H1 (cell line): ENCODE data around the gene SDSL. TPM values are rescaled to one million over a fixed set of nuclear protein-coding genes. Genes with fewer than 3 reads are reported as not detected.

Experiments used
- CTCF ChIA-PET: fragments of 300-600 bp; sonication (Branson Sonifier 250); formaldehyde crosslinking; loops from one replicate; lab custom pipeline; 2021; ENCODE audit not compliant: partially characterized antibody; lab: Charles Lee
- POLR2A ChIA-PET: fragments of 300-600 bp; sonication (Branson Sonifier 250); formaldehyde crosslinking; loops from one replicate; lab custom pipeline; 2021; ENCODE audit warnings: inconsistent platforms; ENCODE audit not compliant: partially characterized antibody; lab: Charles Lee
- DNase-seq, 2 experiments: peaks; one replicate each; pipeline versions ENCODE4 v3.0.0 to v3.0.0-alpha.2; 2010 to 2022; ENCODE audit warnings: low spot score in 2 of 2, low read depth in 1 of 2, mixed read lengths in 1 of 2
- FAIRE-seq: peaks from 2 replicates; lab custom pipeline; 2011; peaks lifted over from hg19 to GRCh38; lab: Jason Lieb, UNC
- H2AFZ ChIP-seq: 2 replicates; pipeline ENCODE4 v1.8.1; 2012; ENCODE audit warnings: low read length, inconsistent platforms
- H2AK5ac ChIP-seq: 2 replicates; pipeline ENCODE4 v1.6.1; 2013; ENCODE audit warnings: low read depth, low read length
- H2BK120ac ChIP-seq: replicated peaks from 2 replicates; pipeline ENCODE3; 2013; ENCODE audit warnings: low read depth, low read length, inconsistent platforms
- H2BK12ac ChIP-seq: 2 replicates; pipeline ENCODE4 v1.6.1; 2013; ENCODE audit warnings: low read depth, low read length
- H2BK15ac ChIP-seq: 2 replicates; pipeline ENCODE4 v1.6.1; 2013; ENCODE audit warnings: low read length
- H2BK20ac ChIP-seq: 2 replicates; pipeline ENCODE4 v1.6.1; 2013; ENCODE audit warnings: low read length
- H2BK5ac ChIP-seq: 2 replicates; pipeline ENCODE4 v1.6.1; 2013; ENCODE audit warnings: low read depth, low read length
- H3K14ac ChIP-seq: 2 replicates; pipeline ENCODE4 v1.6.1; 2013; ENCODE audit warnings: inconsistent platforms; ENCODE audit not compliant: insufficient read length
- H3K18ac ChIP-seq: 2 replicates; pipeline ENCODE4 v1.6.1; 2013; ENCODE audit warnings: low read length; ENCODE audit errors: extremely low read depth
- H3K23ac ChIP-seq: 2 replicates; pipeline ENCODE4 v1.6.1; 2013; ENCODE audit warnings: inconsistent platforms; ENCODE audit not compliant: insufficient read length
- H3K23me2 ChIP-seq: 2 replicates; pipeline ENCODE4 v1.6.1; 2013; ENCODE audit warnings: low read depth, low read length
- H3K27ac ChIP-seq: 2 replicates; pipeline ENCODE4 v1.6.1; 2011; ENCODE audit warnings: low read depth, low read length, inconsistent platforms
- H3K27me3 ChIP-seq, 4 experiments: replicated peaks in 1 of 4; 1 replicate in 1 of 4; 2 replicates in 3 of 4; pipeline versions ENCODE4 v1.6.1 to v1.8.1; 2011 to 2013; ENCODE audit warnings: low read length in 3 of 4, mild to moderate bottlenecking in 3 of 4, inconsistent platforms in 2 of 4, mixed read lengths in 2 of 4, moderate library complexity in 1 of 4; ENCODE audit not compliant: control insufficient read depth in 3 of 4, insufficient read depth in 3 of 4; ENCODE audit errors: extremely low read depth in 1 of 4
- H3K36me3 ChIP-seq, 4 experiments: 2 replicates each; pipeline versions ENCODE4 v1.6.1 to v1.8.1; 2011 to 2013; ENCODE audit warnings: mild to moderate bottlenecking in 4 of 4, low read length in 3 of 4, moderate library complexity in 2 of 4, control low read depth in 1 of 4, inconsistent platforms in 1 of 4; ENCODE audit not compliant: insufficient read depth in 4 of 4, control insufficient read depth in 2 of 4
- H3K4ac ChIP-seq: replicated peaks from 2 replicates; pipeline ENCODE3; 2013; ENCODE audit warnings: low read length, low read depth, mixed read lengths, inconsistent platforms; ENCODE audit not compliant: insufficient read length
- H3K4me1 ChIP-seq, 4 experiments: replicated peaks in 1 of 4; 1 replicate in 1 of 4; 2 replicates in 3 of 4; pipeline versions ENCODE4 v1.6.1 to v1.8.1; 2011 to 2013; ENCODE audit warnings: low read length in 3 of 4, inconsistent platforms in 2 of 4, mixed read lengths in 1 of 4; ENCODE audit not compliant: insufficient read depth in 4 of 4, control insufficient read depth in 3 of 4
- H3K4me2 ChIP-seq, 2 experiments: 2 replicates each; pipeline versions ENCODE4 v1.6.1 to v1.8.1; 2011 to 2013; ENCODE audit warnings: low read depth in 2 of 2, low read length in 2 of 2, control low read depth in 1 of 2, inconsistent platforms in 1 of 2, mild to moderate bottlenecking in 1 of 2; ENCODE audit not compliant: insufficient read depth in 1 of 2
- H3K4me3 ChIP-seq, 4 experiments: fragments of 200-600, 300-600 bp in 1 of 4; sonication (generic), shearing (Covaris generic), sonication (Bioruptor Twin) in 1 of 4; 2 replicates each; pipeline versions ENCODE4 v1.5.1 to v1.8.1; 2011 to 2016; ENCODE audit warnings: low read length in 4 of 4, low read depth in 3 of 4, control low read depth in 2 of 4, inconsistent platforms in 2 of 4, mild to moderate bottlenecking in 2 of 4, mixed read lengths in 1 of 4, moderate library complexity in 1 of 4; ENCODE audit not compliant: insufficient read depth in 2 of 4; ENCODE audit errors: extremely low read depth in 1 of 4
- H3K56ac ChIP-seq: replicated peaks from 2 replicates; pipeline ENCODE3; 2013; ENCODE audit warnings: low read depth, mild to moderate bottlenecking, mixed read lengths, low read length, inconsistent platforms; ENCODE audit not compliant: insufficient read length
- H3K79me1 ChIP-seq: 2 replicates; pipeline ENCODE4 v1.6.1; 2013; ENCODE audit warnings: low read depth, low read length, control low read depth
- H3K79me2 ChIP-seq, 2 experiments: 2 replicates each; pipeline versions ENCODE4 v1.6.1 to v1.8.1; 2012 to 2013; ENCODE audit warnings: low read length in 2 of 2, mild to moderate bottlenecking in 2 of 2, inconsistent platforms in 1 of 2; ENCODE audit not compliant: insufficient read depth in 2 of 2, control insufficient read depth in 1 of 2
- H3K9ac ChIP-seq, 4 experiments: replicated peaks in 1 of 4; 1 replicate in 1 of 4; 2 replicates in 3 of 4; pipeline versions ENCODE4 v1.6.1 to v1.8.1; 2011 to 2013; ENCODE audit warnings: low read depth in 3 of 4, low read length in 3 of 4, control low read depth in 2 of 4, mild to moderate bottlenecking in 2 of 4, moderate library complexity in 2 of 4, inconsistent platforms in 1 of 4; ENCODE audit errors: extremely low read depth in 1 of 4
- H3K9me3 ChIP-seq, 2 experiments: 2 replicates each; pipeline versions ENCODE4 v1.6.1 to v1.8.1; 2012 to 2013; ENCODE audit warnings: mild to moderate bottlenecking in 2 of 2, moderate library complexity in 2 of 2, control low read depth in 1 of 2, inconsistent platforms in 1 of 2, low read depth in 1 of 2, low read length in 1 of 2, mixed read lengths in 1 of 2; ENCODE audit not compliant: insufficient read depth in 2 of 2
- H4K20me1 ChIP-seq, 2 experiments: replicated peaks in 1 of 2; 2 replicates each; pipeline versions ENCODE3 to v1.8.1; 2011 to 2013; ENCODE audit warnings: inconsistent platforms in 2 of 2, low read length in 2 of 2, mild to moderate bottlenecking in 1 of 2; ENCODE audit not compliant: insufficient read depth in 2 of 2, control insufficient read depth in 1 of 2
- H4K5ac ChIP-seq: 2 replicates; pipeline ENCODE4 v1.6.1; 2013; ENCODE audit warnings: low read length, low read depth, mixed read lengths, inconsistent platforms; ENCODE audit not compliant: insufficient read length
- H4K8ac ChIP-seq: 2 replicates; pipeline ENCODE4 v1.8.0; 2013; ENCODE audit warnings: mild to moderate bottlenecking, moderate library complexity, low read length, inconsistent platforms; ENCODE audit not compliant: insufficient read depth; ENCODE audit errors: extremely low read depth
- H4K91ac ChIP-seq: replicated peaks from 2 replicates; pipeline ENCODE3; 2013; ENCODE audit warnings: low read length, mixed read lengths, inconsistent platforms; ENCODE audit not compliant: insufficient read length
- ATF2 ChIP-seq: IDR thresholded peaks from 2 replicates; pipeline ENCODE4 v1.6.1; 2012; ENCODE audit warnings: low read length, inconsistent platforms
- CEBPB ChIP-seq: IDR thresholded peaks from 2 replicates; pipeline ENCODE4 v1.6.1; 2012; ENCODE audit warnings: low read depth, low read length
- CTCF ChIP-seq, 3 experiments: IDR thresholded peaks; 1 replicate in 2 of 3; 2 replicates in 1 of 3; pipeline versions ENCODE4 v1.5.1 to v1.6.1; 2011; ENCODE audit warnings: low read length in 3 of 3, mild to moderate bottlenecking in 3 of 3, inconsistent platforms in 2 of 3, low read depth in 1 of 3, moderate library complexity in 1 of 3; ENCODE audit not compliant: insufficient read depth in 1 of 3; ENCODE audit errors: control extremely low read depth in 1 of 3
- EGR1 ChIP-seq: IDR thresholded peaks from 2 replicates; pipeline ENCODE4 v1.6.1; 2011; ENCODE audit warnings: low read depth, low read length, borderline replicate concordance
- MAX ChIP-seq: IDR thresholded peaks from 2 replicates; pipeline ENCODE4 v1.6.1; 2012; ENCODE audit warnings: inconsistent platforms
- POU5F1 ChIP-seq: IDR thresholded peaks from 2 replicates; pipeline ENCODE4 v1.6.1; 2011; ENCODE audit warnings: low read depth, mild to moderate bottlenecking, low read length, moderate library complexity
- SIRT6 ChIP-seq: IDR thresholded peaks from one replicate; pipeline ENCODE4 v1.7.1; 2012; ENCODE audit warnings: low read length, inconsistent platforms
- SRF ChIP-seq: IDR thresholded peaks from 2 replicates; pipeline ENCODE4 v1.6.1; 2011; ENCODE audit warnings: mild to moderate bottlenecking, low read depth, low read length, moderate library complexity
- SUZ12 ChIP-seq: fragments of 200-600 bp; sonication (generic); IDR thresholded peaks from 2 replicates; pipeline ENCODE4 v1.6.1; 2012; ENCODE audit warnings: mild to moderate bottlenecking, inconsistent platforms, low read length, moderate library complexity, mixed read lengths
- whole genome bisulfite sequencing, 2 experiments: shearing (Covaris generic) in 1 of 2; methylation state at CpG; one replicate each; pipeline versions ENCODE4 v1.1.6 to v1.1.7; 2013 to 2015; ENCODE audit warnings: low lambda C conversion rate in 2 of 2, mixed read lengths in 2 of 2, inconsistent platforms in 1 of 2, low coverage in 1 of 2, missing lambda C conversion rate in 1 of 2; ENCODE audit not compliant: insufficient replicate concordance in 2 of 2, insufficient coverage in 1 of 2, insufficient read length in 1 of 2; ENCODE audit errors: extremely low coverage in 1 of 2, missing lambda C conversion rate in 1 of 2; 5-methylcytosine and 5-hydroxymethylcytosine counted together
- polyA plus RNA-seq, 7 experiments: library from polyadenylated mRNA; depleted of rRNA in 3 of 7; stranded (reverse) in 5 of 7; unstranded in 2 of 7; fragments of >200 nt in 5 of 7; fragments of 200-250 nt in 2 of 7; gene quantifications; 1 replicate in 5 of 7; 2 replicates in 1 of 7; 4 replicates in 1 of 7; pipeline versions ENCODE4 v1.2.1 to v1.2.3, GENCODE V29; 2011 to 2013; ENCODE audit warnings: missing spikeins in 2 of 7, mixed read lengths in 2 of 7
- total RNA-seq: library from RNA; stranded (reverse); fragmentation: NEBNext Ultra II Directional; extraction: Animal tissue kit (Norgen Biotek cat#: 25700); gene quantifications from 2 replicates; pipeline ENCODE4 v1.2.1, GENCODE V29; 2021

Gene SDSL
- total and polyA plus RNA-seq, 2 of the 8 experiments (the other 6 are each of a cell fraction or from before 2014, with no cell fraction given) = 0.69 to 1.3 TPM

- Histone ChIP-seq H2BK12ac (no peak overlapping the region), H2BK15ac (no peak overlapping the region), H2BK20ac (no peak overlapping the region), H4K8ac (no peak overlapping the region), H2BK120ac (no peak overlapping the region), H3K4ac (no peak overlapping the region), H3K4me1 (peaks cover 0 to 2% (median under 1%) of the 10 kb centered on the region in 4 experiments; a peak in 2 of 7 replicates), H3K27ac (no peak overlapping the region), H3K36me3 (no peaks in the 10 kb centered on the region; a peak in 1 of 8 replicates), H3K23me2 (peaks cover 6% of the 10 kb centered on the region; the same call in 1 of the 2 replicates), H4K91ac (no peak overlapping the region), H3K18ac (no peak overlapping the region), H2BK5ac (no peak overlapping the region), H4K5ac (no peak overlapping the region), H3K14ac (no peak overlapping the region), H3K23ac (no peak overlapping the region), H2AK5ac (no peak overlapping the region), H3K4me2 (no peak overlapping the region), H3K9me3 (no peaks in the 10 kb centered on the region; a peak in 1 of 4 replicates), H2AFZ (no peak overlapping the region), H3K79me1 (no peaks in the 10 kb centered on the region), H3K56ac (no peak overlapping the region), H3K79me2 (no peaks in the 10 kb centered on the region), H3K27me3 (no peaks in the 10 kb centered on the region; a peak in 2 of 7 replicates), H4K20me1 (no peaks in the 10 kb centered on the region), H3K9ac (no peak overlapping the region), H3K4me3 (no peak overlapping the region)
- FAIRE-seq (no peak), DNase-seq (no peak)
- POLR2A ChIA-PET = interaction anchor here (1.1 kb wide), 1 partner anchor 10 kb away, joined by 5 read pairs; no protein-coding TSS in a partner anchor
- CTCF ChIA-PET = interaction anchor here (0.6 to 3.1 kb wide), 4 partner anchors 11 to 466 kb away, joined by 3 to 26 read pairs (median 5); no protein-coding TSS in a partner anchor
- 90% methylated on average over 5 of the region's 5 CpGs; no CpG with 5 or more reads in 1 of the 2 experiments for WGBS, 2 experiments
- no peak for TF ChIP-seq POU5F1
- no peak for TF ChIP-seq EGR1
- TF ChIP-seq SUZ12 = no peak
- TF ChIP-seq CEBPB = no peak
- TF ChIP-seq ATF2 = no peak
- TF ChIP-seq SRF = no peak
- TF ChIP-seq CTCF (IDR thresholded peaks at IDR 0.05; ENCODE audit: control extremely low read depth in 1 of 3, insufficient read depth in 1 of 3, low read depth in 1 of 3, low read length in 3 of 3) = no peak
- no peak for TF ChIP-seq MAX
- no peak for TF ChIP-seq SIRT6
Measured at GRCh38 chr12:113435367-113435766, 13.2 kb downstream of the SDSL start.
